Activated CD4-positive, CD25-positive, alpha-beta regulatory T cell treated with anti-CD3 and anti-CD28 coated beads, Interleukin-2, amount 50 U/mL, for 72 hours (primary cell): ENCODE measurements around the gene HNRNPH1.

Source experiments
- DNase-seq: peaks from one replicate; pipeline ENCODE4 v3.0.0; 2021

The HNRNPH1 gene

DNA sequence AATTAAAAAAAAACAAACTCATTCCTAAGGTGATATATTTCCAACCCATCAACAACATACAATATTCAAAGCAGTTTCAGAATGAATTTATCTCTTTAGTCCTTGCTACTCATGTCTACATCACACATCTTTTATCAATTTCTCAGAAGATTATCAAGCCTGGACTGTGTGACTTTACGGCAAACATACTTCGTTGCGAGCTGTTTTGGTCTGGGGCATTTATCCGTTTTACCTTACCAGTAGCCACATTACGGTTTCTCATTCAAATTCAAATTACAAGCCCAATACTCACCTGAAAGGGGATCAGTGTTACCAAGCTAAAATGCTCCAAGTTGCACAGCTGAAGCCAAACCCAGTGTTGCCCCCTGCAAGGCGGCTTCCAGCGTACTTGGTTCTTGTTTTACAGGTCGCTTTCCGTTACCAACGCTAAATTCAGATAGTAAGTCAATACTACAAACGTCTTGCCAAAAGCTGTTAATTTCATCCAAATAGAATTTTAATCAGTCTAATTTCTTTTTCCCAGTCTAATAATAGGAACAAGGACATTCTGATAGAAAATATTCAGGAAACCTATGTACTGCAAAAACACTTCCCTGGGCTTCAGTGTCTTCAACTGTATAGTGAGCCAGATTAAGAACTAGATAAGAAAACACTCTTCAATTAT is 1.8 kb downstream of the HNRNPH1 start:
- no peak for DNase-seq

DNA sequence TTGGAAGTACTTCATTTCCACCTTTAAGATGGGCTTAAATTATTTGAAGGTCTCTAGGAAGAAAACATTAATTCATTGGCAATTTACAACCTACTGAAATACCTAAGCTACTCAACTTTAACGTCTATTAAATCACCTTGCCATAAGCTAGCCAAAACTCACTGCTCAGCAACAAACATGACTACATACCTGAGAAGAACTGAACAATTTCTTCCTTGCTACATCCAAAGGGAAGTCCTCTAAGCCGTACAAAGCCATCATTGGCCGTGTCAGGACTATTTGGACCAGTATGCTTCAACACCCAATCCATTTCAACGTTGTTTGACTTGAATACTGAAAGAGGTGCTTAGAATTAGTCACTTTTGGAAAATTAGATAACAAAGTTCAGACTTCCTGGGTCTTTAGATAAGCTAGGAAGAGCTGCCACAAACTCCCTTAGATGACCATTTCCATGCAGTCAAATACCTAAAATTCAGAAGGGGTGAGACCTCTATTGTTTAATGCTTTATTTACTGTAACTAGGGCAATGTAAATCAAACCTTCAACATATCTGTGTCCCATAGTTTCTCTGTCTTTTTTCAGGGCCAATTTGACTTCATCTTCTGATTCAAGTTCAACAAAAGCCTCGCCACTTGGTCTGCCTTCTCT is 2.6 kb downstream of the HNRNPH1 start:
- DNase-seq = no peak

DNA sequence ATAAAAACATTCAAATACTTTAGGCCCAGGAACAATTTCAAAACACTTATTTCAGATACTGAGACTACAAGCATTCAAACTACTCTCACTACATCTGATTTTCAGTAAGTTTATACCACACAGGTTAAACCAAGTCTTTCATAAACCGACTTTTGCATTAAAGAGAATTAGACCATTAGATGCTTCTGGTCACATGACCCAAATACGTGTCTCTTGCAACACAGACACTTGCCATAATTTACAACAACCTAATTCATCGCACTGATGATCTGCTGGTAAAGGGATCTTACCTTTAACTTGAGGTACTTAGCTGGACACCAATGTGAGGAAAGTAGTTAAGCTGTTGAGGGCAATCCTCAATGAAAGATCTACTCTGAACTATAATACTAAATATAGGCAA is 3.2 kb downstream of the HNRNPH1 start:
- no peak for DNase-seq

DNA sequence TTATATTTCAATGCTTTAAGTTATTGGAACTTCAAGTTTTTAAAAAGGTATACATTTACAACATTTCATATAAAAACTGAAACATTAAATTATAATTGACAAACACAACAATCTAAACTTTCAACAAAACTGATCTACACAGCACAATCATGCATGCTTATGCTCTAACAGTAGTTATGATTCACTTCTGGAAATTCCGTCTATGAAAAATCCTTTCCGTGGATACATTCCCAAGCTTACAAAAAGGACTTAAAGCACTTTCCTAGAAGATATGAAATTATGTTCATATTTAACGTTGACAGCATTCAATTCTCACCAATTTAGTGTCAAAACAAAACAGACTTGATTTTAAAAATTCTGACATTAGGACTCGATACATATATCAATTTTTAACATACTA is 3.7 kb downstream of the HNRNPH1 start:
- DNase-seq = no peak

DNA sequence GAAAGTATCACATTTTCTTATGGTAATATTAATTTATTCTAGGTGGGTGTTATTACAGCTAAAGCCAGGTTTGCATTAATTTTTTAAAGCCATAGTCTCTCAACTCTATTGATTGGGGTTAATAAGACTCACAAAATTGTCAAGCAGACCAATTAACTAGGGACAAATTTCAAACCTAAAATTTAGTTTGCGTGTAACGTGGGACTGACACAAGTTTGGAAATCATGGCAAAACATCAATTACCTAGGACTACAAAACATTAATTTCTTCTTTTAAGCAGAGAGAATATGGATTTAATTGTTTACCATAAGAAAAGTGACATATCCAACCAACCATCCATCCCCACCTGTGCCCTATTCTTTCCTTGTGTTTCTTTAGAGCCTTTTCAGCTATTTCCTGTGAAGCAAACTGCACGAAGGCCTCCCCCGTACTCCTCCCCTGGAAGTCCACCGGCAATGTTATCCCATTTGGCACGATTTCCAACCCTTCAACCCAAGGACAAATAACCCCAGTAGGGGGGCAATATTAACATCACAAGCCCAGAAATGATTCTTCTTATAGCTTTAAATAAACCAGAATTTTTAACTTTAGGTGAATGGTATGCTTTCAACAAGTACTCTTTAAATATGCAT is 4.4 kb downstream of the HNRNPH1 start:
- no peak for DNase-seq

DNA sequence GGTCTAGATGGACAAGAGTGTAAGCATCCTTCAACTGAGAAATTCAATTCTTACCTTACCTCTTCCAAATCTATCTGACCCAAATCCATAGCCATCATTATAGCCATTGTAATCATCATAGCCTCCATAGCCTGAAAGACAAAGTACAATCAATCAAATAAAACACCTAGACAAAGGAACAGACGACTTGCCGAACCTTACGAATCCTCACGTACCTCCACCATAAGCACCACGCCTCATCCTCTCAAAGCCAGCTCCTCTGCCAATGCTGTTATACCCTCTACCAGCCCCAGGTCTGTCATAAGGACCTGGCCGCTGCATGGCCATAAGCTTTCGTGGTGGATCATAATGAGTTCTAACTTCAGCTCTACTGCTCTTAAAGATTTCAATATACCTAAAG is 5.5 kb downstream of the HNRNPH1 start:
- no peak for DNase-seq

DNA sequence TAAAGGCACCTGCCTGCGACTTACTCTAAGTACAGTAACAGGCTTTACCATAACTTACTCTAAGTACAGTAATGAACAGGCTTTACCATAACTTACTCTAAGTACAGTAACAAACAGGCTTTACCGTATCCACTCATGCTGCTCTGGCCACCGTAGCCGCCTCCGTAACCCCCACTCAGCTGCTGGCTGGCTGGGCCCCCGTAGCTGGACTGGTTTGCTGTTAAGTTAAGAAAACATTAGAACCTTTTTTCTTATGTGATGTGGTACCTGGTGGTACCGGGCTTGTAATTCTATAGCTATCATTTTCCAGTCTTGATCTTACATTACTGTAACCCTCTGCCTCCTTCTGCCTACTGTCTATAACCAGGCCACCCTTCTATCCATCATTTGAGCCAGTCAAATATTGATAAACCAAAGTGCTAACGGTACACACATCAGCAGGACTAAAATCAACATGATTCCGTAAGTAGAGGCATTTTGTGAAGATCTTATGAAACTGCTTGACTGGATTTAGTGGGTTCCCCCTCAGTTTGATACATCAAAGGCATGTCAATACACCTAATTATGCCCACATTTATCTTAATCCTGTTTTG is 7.4 kb downstream of the HNRNPH1 start:
- DNase-seq = no peak

DNA sequence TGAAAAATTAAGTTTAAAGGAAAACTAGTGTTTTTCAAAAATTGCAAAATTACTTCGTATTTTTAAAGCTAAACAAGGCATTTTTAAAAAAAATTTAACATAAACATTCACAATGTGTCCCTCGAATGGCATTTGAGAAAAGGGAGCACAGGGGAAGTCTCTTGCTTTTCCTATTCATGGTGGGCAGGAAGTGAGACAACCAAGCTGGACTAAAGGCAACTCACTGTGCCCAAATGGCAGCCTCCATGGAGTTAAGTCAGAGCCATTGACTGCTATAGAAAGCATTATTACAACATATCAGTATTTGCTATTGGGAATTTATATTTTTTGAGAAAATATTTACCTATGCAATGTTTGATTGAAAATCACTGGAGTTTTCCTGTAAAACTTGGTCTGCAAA is 8.3 kb downstream of the HNRNPH1 start:
- no peak for DNase-seq

DNA sequence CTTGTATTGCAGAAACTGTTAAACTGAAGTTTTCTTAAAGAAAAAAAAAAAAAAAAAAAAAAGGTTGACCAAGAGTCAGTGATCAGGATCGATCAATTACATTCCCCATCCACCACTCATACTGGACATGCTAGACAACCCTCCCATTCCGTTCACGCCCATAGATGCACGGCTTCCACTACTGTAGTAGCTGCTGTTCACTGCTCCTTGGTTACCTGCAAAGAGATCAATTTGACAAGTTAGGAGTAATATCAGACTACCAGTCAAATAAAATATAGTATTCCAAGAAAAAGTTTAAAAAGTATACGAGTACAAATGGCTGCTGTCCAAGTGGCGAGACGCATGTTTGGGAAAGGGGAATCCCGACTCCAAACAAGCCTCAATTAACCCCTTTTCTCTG is 8.7 kb downstream of the HNRNPH1 start:
- DNase-seq = no peak

DNA sequence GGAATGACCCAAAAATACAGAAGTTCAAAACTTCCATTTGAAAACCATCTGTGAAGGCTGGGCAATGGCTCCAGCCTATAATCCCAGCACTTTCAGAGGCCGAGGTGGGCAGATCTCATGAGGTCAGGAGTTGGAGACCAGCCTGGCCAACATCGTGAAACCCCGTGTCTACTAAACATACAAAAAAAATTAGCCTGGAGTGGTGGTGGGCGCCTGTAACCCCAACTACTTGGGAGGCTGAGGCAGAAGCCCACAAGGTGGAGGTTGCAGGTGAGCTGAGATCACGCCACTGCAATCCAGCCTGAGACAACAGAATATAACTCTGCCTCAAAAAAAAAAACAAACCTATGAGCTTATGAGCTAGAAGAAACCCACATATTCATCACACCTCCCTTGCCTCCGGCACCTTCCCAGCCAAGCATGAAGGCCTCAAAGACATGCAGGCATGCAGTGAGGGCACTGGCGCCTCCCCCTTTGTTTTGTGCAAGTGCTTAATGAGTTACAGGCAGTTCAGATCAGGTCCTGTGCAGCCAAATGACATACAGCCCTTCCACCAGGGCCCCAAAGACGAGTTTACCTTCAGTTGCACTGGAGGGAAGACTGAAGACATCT is 9.9 kb downstream of the HNRNPH1 start:
- DNase-seq = no peak

DNA sequence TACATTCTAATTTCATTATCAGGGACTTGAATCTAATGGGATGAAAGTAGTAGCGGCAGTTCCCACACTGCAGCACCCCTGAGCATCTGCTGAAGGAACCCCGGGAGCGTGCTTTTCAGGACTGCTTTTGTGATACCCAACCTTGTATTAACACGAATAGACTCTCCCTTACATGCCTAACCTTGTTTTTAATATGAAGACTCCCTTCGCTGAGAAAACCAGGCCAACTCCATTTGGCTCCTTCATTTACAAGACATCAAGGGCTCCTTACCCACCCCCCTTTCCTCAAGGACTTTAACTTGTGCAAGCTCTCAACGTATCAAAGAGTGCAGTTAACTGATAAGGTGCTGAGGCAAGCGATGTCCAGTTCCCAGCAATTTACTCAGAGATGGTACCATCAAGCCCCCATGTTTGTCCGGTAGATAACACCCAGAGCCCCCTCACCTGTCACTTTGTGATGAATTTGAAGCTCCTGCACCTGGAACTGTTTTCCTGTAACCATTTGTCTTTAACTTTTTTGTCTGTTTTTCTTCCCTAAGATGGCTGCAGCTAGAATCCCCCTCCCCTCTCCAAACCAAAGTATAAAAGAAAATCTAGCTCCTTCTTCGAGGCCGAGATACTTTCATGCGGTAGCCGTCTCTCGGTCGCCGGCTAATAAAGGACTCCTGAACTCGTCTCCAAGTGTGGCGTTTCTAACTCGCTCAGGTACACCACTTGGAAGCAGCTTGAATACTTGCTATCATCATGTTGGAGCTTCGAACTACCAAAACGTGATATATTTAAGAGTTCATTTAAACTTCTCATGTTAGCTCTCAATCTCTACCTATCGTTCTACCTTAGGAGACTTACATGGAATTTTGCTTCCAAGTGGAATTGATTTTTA is 10.7 kb downstream of the HNRNPH1 start:
- no peak for DNase-seq

DNA sequence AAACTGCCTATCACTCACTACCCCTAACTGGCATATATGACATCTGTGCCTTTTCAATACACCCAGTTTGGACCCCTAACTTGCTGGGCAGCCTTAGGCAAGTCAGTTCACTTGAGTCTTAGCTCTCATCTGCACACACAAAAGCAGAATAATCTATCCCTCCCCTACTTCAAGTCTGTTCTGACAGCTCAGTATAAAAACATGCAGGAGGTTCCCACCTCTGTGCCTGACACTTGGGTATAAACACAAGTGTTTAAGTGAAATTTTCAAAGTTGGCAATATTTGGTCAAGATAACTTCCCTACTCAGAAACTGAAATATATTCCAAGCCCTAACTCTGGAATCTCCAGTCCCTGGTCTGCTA is 12.6 kb downstream of the HNRNPH1 start:
- no peak for DNase-seq

DNA sequence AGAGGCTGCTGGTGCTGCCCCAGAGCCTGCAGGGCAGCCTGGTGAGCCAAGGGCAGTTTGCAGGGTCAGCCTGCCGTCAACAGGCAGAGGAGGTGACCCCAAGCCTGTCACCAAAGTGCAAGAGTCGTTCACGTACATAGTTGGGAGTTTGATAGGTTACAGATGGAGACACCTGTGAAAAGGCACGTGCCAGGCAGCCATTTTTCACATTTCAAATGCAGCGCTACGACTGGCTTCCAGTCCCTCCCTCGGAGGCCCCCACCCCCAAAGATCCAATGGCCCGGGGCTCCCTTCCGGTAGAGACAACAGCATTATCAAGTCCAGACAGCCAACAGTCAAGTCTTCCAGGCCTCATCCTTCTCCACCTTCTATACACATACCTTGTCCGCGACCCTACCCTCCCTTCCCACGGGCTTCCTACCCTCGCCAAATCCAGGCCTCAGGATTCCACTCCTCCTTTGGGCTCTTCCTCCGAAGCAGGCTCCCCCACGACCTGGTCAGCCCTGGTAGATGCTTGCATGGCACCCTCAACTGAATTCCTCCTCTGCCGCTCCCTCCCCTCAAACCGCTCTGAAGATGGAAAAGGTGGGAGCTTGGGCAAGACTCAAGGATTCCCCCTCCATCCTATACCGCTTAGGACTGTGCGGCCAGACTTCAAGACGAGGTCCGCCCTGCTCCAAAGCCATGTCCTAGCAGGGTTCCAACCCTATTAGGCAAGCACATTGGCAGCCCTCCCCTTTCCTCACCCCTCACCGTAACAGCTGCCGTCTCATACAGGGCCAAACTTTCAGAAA is 13.2 kb downstream of the HNRNPH1 start:
- DNase-seq = no peak

DNA sequence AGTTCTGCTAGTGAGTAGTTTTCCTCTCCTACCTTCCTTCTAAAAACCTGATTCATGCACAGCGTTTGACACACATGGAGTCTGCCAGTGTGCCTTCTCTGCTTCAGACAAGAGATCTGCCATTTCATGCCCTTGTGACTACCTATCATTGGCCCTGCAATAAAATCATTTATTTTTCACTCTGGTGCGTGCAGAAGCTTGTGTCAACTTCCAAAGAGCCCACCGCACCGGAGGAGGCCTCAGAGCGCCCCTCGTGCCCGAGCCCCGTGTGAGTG is 13.7 kb downstream of the HNRNPH1 start:
- DNase-seq = no peak

DNA sequence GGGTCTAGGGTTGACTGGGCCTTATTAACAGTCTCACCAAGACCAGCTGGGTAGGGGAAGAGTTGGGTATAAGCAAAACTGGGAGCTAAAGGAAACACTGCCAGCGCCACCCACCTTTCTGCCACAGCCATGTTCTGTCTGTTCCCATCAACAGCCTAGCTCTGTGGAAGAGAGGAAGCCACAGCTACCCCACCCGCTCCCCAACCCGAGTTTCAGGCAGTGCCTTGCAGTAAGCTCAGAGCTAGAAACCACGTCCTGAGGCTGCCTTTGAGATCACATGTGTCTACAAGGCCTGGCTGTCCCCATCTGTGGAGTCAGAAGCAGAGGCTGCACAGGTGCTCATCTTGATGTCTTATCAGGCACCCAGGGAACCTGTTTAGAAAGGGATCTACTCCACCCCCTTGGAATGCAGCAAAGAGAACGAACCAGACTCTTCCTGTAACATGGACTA is 15.3 kb downstream of the HNRNPH1 start:
- no peak for DNase-seq

DNA sequence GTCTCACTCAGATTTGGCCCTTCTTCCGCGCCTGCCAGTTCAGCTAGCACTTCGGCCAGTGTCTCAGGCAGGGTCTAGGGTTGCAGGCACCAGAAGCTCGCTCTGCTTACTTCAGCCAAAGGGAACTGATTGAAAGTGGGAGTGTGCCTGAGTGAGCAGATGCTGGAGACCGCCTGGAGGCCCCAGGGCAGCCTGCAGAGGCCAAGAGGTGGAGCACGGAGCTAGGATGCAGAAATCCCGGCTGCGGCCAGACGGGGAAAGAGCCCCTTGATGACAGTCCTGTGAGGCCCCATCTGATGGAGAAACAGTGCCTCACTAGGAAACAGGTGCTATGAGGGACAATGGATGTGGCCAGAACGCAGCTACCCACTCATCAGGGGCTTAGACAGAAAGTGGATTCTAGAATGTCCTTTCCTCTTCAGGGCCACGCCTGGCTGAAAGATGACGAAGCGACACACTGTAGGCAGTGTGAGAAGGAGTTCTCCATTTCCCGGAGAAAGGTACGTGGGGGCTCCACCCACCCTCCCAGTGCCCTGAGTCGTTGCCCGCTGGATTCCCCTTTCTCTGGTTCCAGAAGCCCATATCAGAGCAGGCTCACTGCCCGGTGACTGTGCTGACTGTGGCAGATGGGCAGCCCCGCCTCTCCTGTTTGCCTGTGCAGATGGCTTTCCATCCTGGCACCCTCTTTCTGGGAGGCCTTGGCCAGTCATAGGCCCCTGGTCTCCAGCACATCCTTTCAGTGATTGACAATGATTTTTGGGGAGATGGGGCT is 16.1 kb downstream of the HNRNPH1 start:
- DNase-seq = no peak

DNA sequence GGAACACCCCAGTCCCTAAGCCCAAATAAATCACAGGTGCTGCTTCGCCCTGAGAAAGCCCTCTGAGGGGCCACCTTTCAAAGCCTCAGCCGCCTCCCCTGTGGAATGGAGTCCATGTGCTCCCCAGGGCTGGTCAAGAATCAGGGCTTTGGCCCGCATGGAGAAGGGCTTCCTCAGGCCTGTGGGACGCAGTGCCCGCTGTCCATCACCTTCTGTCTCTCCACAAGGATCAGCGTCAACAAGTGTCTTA is 16.6 kb downstream of the HNRNPH1 start:
- DNase-seq = no peak

DNA sequence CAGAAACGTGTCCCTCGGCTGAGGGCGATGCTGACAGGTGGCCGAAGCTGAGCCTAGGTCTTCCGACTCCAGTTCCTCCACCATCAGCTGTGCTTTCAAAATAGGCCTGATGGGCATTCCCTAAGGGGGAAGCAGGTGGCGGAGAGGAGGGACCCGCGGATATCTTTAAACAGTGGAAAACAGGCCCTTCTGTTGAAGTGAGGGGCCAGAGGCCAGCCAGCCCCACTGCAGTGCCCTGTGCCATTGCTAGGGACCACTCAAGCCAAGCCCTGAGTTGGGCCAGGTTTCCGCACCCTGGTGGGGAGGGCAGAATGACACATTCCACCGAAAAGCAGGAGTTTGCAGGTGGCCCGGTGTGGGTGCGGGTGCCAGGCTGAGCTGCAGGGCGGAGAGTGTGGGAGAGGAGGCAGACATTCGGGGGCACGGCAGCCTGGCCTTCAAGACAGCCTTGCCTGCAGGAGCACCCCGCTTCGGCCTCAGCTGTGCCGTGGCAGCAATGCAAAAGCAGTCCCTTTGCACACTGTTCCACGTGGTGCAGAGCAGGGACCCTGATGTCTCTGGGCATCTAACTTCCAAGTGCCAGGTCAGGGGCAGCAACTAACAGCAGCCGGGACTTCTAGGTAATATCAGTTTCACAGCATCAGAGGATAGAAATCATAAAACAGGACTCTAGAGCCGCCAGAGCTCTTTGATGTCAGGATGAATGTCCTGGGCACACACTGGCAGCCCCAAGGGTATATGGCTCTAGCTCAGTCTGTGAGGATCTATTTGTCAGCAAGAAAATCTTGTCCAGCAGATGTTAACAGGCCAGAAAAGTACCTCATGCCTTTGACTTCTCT is 17.2 kb downstream of the HNRNPH1 start:
- no peak for DNase-seq

DNA sequence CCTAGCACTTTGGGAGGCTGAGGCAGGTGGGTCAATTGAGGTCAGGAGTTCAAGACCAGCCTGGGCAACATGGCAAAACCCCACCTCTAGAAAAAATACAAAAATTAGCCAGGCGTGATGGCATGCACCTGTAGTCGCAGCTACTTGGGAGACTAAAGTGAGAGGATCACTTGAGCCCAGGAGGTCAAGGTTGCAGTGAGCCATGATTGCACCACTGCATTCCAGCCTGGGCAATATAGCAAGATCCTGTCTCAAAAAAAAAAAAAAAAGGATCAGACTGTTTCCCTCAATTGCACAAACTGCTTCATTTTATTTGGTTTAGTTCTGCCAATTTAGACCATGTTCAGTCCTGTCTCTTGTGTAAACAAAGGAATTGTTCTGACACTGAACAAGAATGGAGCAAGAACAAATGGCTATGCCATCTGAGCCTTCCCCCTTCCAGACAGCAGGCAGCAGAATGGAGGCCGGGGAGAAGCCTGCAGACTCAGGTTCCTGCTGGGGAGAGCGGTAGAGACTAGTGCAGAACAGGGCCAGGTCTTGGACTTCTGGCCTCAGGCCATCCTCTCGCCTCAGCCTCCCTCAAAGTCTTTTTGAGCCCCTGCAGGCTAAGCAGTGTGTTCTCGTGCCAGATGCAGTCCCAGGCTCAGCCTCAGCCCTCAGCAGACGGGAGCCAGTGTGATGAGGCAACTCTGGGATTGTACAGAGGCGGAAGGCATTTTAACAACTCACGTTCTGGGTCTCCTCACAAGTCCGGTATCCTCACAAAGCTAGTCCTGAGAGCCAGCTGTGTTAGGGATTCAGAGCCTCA is 18.2 kb downstream of the HNRNPH1 start:
- DNase-seq = no peak

DNA sequence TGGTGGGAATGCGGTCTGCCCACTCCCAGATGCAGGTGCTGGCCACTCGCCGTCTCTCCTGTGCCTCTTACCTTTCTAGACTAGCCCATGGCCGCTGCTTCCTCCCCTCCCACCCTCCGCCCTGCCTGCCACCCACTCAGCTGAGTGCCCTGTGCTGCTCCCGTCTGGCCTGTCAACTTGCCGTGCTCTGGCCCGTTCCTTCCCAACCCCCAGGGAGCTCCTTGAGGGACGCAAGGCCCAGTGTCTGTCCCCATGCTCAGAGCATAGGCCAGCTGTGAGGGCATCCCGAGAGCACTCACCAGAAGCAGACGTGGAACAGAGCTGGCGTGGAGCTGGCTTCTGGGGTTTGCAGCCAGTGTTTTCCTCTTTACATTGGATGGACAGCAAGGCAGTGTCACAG is 20.2 kb downstream of the HNRNPH1 start:
- DNase-seq = no peak
